ENCODE data around the gene PLIN4. TPM values are rescaled to one million over a fixed set of nuclear protein-coding genes. Genes with fewer than 3 reads are reported as not detected.

Gene PLIN4
- total RNA-seq, 1 experiment from 2014 or later: 2.3 TPM

DNA sequence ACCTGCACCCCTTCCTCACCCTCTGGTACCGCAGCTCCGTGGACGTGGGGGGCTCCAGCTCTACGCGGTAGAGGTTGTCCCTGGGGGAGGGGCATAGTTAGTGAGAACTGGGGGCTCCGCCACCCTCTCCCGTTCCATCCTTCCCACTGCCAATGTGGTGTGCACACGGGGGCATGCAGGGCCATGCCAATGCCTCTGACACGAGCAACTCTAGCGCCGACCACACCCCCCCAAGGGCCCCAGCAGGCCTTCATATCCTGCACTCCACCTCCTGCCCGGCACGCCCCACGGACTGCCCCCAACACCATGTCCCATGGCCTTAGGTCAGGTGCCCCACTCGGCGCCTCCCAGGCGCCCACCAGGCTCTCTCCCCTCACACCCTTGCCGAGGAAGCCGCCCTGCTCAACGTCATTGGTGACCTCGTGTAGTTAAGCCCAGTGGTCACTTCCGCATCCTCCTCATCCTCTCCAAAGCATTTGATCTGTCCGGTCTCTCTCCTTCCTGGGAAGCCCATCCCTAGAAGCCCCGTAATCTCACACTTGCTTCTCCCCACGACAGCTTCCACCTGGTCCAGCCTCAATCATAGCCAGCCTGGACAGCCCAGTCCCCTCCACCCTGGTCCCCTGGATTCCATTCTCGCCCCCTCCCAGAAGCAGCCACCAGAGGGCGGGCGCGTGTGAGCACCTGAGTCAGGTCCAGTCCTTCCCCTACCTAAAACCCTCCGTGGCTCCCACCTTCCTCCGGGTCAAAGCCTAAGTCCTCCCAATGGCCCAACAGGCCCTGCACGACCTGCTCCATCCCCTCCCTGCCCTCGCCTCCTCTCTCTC is 39.1 kb upstream of the PLIN4 start:
- H2AFZ ChIP-seq (ENCODE audit: low read depth, low read length, poor library complexity, severe bottlenecking): no peak overlapping the region
- no peak overlapping the region for H3K9ac ChIP-seq (ENCODE audit: low read length)
- ATAC-seq: peak; percentile 21; the same call in 1 of the 2 replicates
- DNase-seq (ENCODE audit: low read depth, low spot score): no peak
- H3K4me2 ChIP-seq (ENCODE audit: low read length): peak overlapping the region; percentile 25
- intact Hi-C loops (cut with micrococcal nuclease): no loop called here
- H3K9me2 ChIP-seq (ENCODE audit: insufficient read depth): no peaks in the 10 kb centered on the region
- ChIA-PET POLR2A (interaction anchor here (0.8 kb wide), 1 partner anchor 22 kb away, joined by 3 read pairs; the partner anchor contains the start of gene PLIN5), RAD21 (ENCODE audit: low non-redundant PET in 1 of 2, low total read pairs in 2 of 2, uncharacterized antibody in 2 of 2, unreplicated experiment in 2 of 2) (no interaction called here), CTCF (interaction anchor here (1.2 kb wide), 1 partner anchor 79 kb away, joined by 5 read pairs; no protein-coding TSS in a partner anchor)
- peaks cover 16 to 26% of the 10 kb centered on the region in 2 experiments for H3K36me3 ChIP-seq (ENCODE audit: control insufficient read depth in 1 of 2, insufficient read depth in 2 of 2, low read length in 2 of 2)
- no TSS peak for BruUV-seq (replicated peaks)
- H4K20me1 ChIP-seq (ENCODE audit: insufficient read depth): no peaks in the 10 kb centered on the region
- H3K79me2 ChIP-seq (ENCODE audit: insufficient read depth, low read length): peaks cover 3% of the 10 kb centered on the region; the same call in 1 of the 2 replicates
- H3K4me3 ChIP-seq (replicated peaks in 1 of 2; ENCODE audit: low read depth in 1 of 2, low read length in 2 of 2): no peak overlapping the region; a peak in 1 of 4 replicates
- peaks cover 8 to 26% of the 10 kb centered on the region in 2 experiments for H3K4me1 ChIP-seq (ENCODE audit: control insufficient read depth in 1 of 2, insufficient read depth in 2 of 2, low read length in 2 of 2)
- TF ChIP-seq, protein P1, sequence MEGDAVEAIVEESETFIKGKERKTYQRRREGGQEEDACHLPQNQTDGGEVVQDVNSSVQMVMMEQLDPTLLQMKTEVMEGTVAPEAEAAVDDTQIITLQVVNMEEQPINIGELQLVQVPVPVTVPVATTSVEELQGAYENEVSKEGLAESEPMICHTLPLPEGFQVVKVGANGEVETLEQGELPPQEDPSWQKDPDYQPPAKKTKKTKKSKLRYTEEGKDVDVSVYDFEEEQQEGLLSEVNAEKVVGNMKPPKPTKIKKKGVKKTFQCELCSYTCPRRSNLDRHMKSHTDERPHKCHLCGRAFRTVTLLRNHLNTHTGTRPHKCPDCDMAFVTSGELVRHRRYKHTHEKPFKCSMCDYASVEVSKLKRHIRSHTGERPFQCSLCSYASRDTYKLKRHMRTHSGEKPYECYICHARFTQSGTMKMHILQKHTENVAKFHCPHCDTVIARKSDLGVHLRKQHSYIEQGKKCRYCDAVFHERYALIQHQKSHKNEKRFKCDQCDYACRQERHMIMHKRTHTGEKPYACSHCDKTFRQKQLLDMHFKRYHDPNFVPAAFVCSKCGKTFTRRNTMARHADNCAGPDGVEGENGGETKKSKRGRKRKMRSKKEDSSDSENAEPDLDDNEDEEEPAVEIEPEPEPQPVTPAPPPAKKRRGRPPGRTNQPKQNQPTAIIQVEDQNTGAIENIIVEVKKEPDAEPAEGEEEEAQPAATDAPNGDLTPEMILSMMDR (IDR thresholded peaks at IDR 0.05 in 2 of 3, conservative IDR thresholded peaks at IDR 0.05 in 1 of 3; ENCODE audit: borderline replicate concordance in 1 of 3, insufficient read depth in 1 of 3, low read depth in 2 of 3, low read length in 2 of 3): peak in 2 of 3 experiments; percentile 63 to 64; a peak in 4 of 6 replicates
- TF ChIP-seq EZH2phosphoT487 (IDR thresholded peaks at IDR 0.05; ENCODE audit: borderline replicate concordance): no peak
- H3K27ac ChIP-seq (ENCODE audit: low read depth, low read length): peak overlapping the region; percentile 40; the same call in 1 of the 2 replicates
- H3K9me3 ChIP-seq (ENCODE audit: control insufficient read depth in 1 of 2, insufficient read depth in 1 of 2, low read depth in 1 of 2, low read length in 2 of 2): no peaks in the 10 kb centered on the region
- no peaks in the 10 kb centered on the region for H3K27me3 ChIP-seq (ENCODE audit: insufficient read depth, low read length)

DNA sequence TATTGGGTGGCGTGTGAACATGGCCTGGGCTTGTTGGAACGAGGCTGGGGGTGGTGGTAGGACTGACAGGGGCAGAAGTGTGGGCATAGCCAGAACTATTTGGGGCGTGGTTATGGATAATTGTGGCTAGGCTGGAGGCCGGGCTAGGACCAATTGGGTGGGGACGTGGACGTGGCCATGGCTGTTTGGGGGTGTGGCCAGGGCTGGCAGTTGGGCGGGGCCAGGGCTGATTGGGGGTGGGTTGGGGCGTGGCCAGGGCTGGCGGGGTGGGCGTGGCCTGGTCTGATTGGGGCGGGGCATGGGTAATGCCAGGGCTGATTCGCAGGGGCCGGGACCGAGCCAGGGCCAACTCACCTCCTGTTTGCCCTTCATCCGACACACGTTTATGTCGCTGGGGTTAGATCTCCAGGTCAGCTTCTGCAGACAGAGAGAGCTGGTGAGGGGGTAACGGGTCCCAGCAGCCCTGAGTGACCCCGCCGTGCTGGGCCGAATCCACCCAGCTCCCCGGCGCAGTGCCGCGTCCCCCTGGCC is 38.4 kb upstream of the PLIN4 start:
- peak; percentile 69 for DNase-seq (ENCODE audit: low read depth, low spot score)
- peaks cover 8 to 26% of the 10 kb centered on the region in 2 experiments for H3K4me1 ChIP-seq (ENCODE audit: control insufficient read depth in 1 of 2, insufficient read depth in 2 of 2, low read length in 2 of 2)
- ATAC-seq: peak; percentile 87
- H3K9ac ChIP-seq (ENCODE audit: low read length): no peak overlapping the region
- ChIA-PET CTCF (interaction anchor here (1.2 to 1.8 kb wide), 2 partner anchors 10 to 80 kb away, joined by 5 read pairs; no protein-coding TSS in a partner anchor), POLR2A (interaction anchor here (0.8 kb wide), 1 partner anchor 21 kb away, joined by 3 read pairs; the partner anchor contains the start of gene PLIN5), RAD21 (ENCODE audit: low non-redundant PET in 1 of 2, low total read pairs in 2 of 2, uncharacterized antibody in 2 of 2, unreplicated experiment in 2 of 2) (interaction anchor here in 1 of 2 experiments (0.6 kb wide), 1 partner anchor 124 kb away, joined by 5 read pairs; no protein-coding TSS in a partner anchor)
- H3K79me2 ChIP-seq (ENCODE audit: insufficient read depth, low read length): peaks cover 3% of the 10 kb centered on the region; the same call in 1 of the 2 replicates
- H3K36me3 ChIP-seq (ENCODE audit: control insufficient read depth in 1 of 2, insufficient read depth in 2 of 2, low read length in 2 of 2): peaks cover 16 to 31% of the 10 kb centered on the region in 2 experiments
- no peaks in the 10 kb centered on the region for H4K20me1 ChIP-seq (ENCODE audit: insufficient read depth)
- peak overlapping the region; percentile 47 for H3K4me2 ChIP-seq (ENCODE audit: low read length)
- no peaks in the 10 kb centered on the region for H3K9me3 ChIP-seq (ENCODE audit: control insufficient read depth in 1 of 2, insufficient read depth in 1 of 2, low read depth in 1 of 2, low read length in 2 of 2)
- H3K27ac ChIP-seq (ENCODE audit: low read depth, low read length): peak overlapping the region; percentile 40; the same call in 1 of the 2 replicates
- H2AFZ ChIP-seq (ENCODE audit: low read depth, low read length, poor library complexity, severe bottlenecking): no peak overlapping the region
- no peaks in the 10 kb centered on the region for H3K27me3 ChIP-seq (ENCODE audit: insufficient read depth, low read length)
- BruUV-seq (replicated peaks): no TSS peak
- H3K9me2 ChIP-seq (ENCODE audit: insufficient read depth): no peaks in the 10 kb centered on the region
- no peak overlapping the region; a peak in 1 of 4 replicates for H3K4me3 ChIP-seq (replicated peaks in 1 of 2; ENCODE audit: low read depth in 1 of 2, low read length in 2 of 2)
- intact Hi-C loops (cut with micrococcal nuclease): no loop called here
- TF ChIP-seq TCF7L2 (IDR thresholded peaks at IDR 0.05; ENCODE audit: borderline replicate concordance, extremely low read depth, insufficient read depth, insufficient read length): no peak
- TF ChIP-seq, protein P1 (IDR thresholded peaks at IDR 0.05 in 2 of 3, conservative IDR thresholded peaks at IDR 0.05 in 1 of 3; ENCODE audit: borderline replicate concordance in 1 of 3, insufficient read depth in 1 of 3, low read depth in 2 of 3, low read length in 2 of 3): no peak
- no peak for TF ChIP-seq YY1 (IDR thresholded peaks at IDR 0.05; ENCODE audit: extremely low read depth, insufficient replicate concordance, low read depth, low read length)
- TF ChIP-seq ZFX (IDR thresholded peaks at IDR 0.05): no peak
- no peak for TF ChIP-seq SP1 (IDR thresholded peaks at IDR 0.05; ENCODE audit: low read depth)
- no peak for TF ChIP-seq FOSL1 (IDR thresholded peaks at IDR 0.05; ENCODE audit: low read depth)
